ENCODE measurements around the gene XRCC3. TPM values are rescaled to one million over a fixed set of nuclear protein-coding genes. Genes with fewer than 3 reads are reported as not detected.

XRCC3 gene
- total RNA-seq, 6 donors from 2014 or later = 2.4 to 16.8 (median 5.8) TPM

GRCh38 chr14:103731481-103731880 is 16.2 kb upstream of the XRCC3 start:
- Histone ChIP-seq H3K4me1 (peaks cover 3 to 31% (median 20%) of the 10 kb centered on the region in 4 donors), H3K27ac (no peak overlapping the region), H3K36me3 (peaks cover 22 to 69% (median 50%) of the 10 kb centered on the region in 4 donors), H3K4me3 (no peak overlapping the region), H3K27me3 (no peaks in the 10 kb centered on the region), H3K9me3 (no peaks in the 10 kb centered on the region)
- 92 to 96% methylated on average over 14 to 15 of the region's 15 CpGs for WGBS, 2 donors
- DNase-seq (no peak), ATAC-seq (ENCODE audit: low FRiP score in 2 of 2) (no peak)
- TF ChIP-seq POLR2A (IDR thresholded peaks at IDR 0.05) (no peak), CTCF (IDR thresholded peaks at IDR 0.05) (no peak), POLR2AphosphoS5 (IDR thresholded peaks at IDR 0.05) (no peak), EP300 (IDR thresholded peaks at IDR 0.05) (no peak)

GRCh38 chr14:103730490-103731035 is 15.3 kb upstream of the XRCC3 start:
- DNase-seq (no peak), ATAC-seq (ENCODE audit: low FRiP score in 2 of 2) (no peak)
- Histone ChIP-seq H3K4me1 (peaks cover 3 to 27% (median 15%) of the 10 kb centered on the region in 4 donors), H3K27me3 (no peaks in the 10 kb centered on the region), H3K4me3 (no peak overlapping the region), H3K9me3 (no peaks in the 10 kb centered on the region), H3K36me3 (peaks cover 22 to 69% (median 46%) of the 10 kb centered on the region in 4 donors), H3K27ac (peak overlapping the region in 1 of 4 donors; percentile 26)
- TF ChIP-seq EP300 (IDR thresholded peaks at IDR 0.05) = no peak
- peak in 1 of 6 experiments; percentile 30 for TF ChIP-seq CTCF (IDR thresholded peaks at IDR 0.05)
- 78 to 80% methylated on average over 8 to 12 of the region's 15 CpGs for WGBS, 2 donors

GRCh38 chr14:103729496-103730448 is 14.5 kb upstream of the XRCC3 start:
- TF ChIP-seq POLR2A (IDR thresholded peaks at IDR 0.05) (no peak), POLR2AphosphoS5 (IDR thresholded peaks at IDR 0.05) (no peak), EP300 (IDR thresholded peaks at IDR 0.05) (no peak), CTCF (IDR thresholded peaks at IDR 0.05) (no peak)
- H3K36me3 ChIP-seq = peaks cover 22 to 65% (median 45%) of the 10 kb centered on the region in 4 donors
- ATAC-seq (ENCODE audit: low FRiP score in 2 of 2) (no peak), DNase-seq (no peak)
- WGBS, 2 donors = 76 to 89% methylated on average over 22 to 24 of the region's 24 CpGs
- H3K27ac ChIP-seq = no peak overlapping the region
- H3K4me3 ChIP-seq = no peak overlapping the region
- H3K4me1 ChIP-seq = peaks cover 3 to 20% (median 10%) of the 10 kb centered on the region in 4 donors
- H3K9me3 ChIP-seq = no peaks in the 10 kb centered on the region
- no peaks in the 10 kb centered on the region for H3K27me3 ChIP-seq

- H3K27ac ChIP-seq = no peak overlapping the region
- no peak for TF ChIP-seq POLR2A (IDR thresholded peaks at IDR 0.05)
- TF ChIP-seq POLR2AphosphoS5 (IDR thresholded peaks at IDR 0.05) = no peak
- TF ChIP-seq CTCF (IDR thresholded peaks at IDR 0.05) = peak in 2 of 6 experiments; percentile 11 to 26
- no peak for TF ChIP-seq EP300 (IDR thresholded peaks at IDR 0.05)
- 69 to 70% methylated on average over 12 of the region's 12 CpGs for WGBS, 2 donors
- H3K36me3 ChIP-seq = peaks cover 15 to 54% (median 35%) of the 10 kb centered on the region in 4 donors
- no peak overlapping the region for H3K4me3 ChIP-seq
- DNase-seq = no peak
- no peaks in the 10 kb centered on the region for H3K27me3 ChIP-seq
- H3K9me3 ChIP-seq = no peaks in the 10 kb centered on the region
- ATAC-seq (ENCODE audit: low FRiP score in 2 of 2) = no peak
- peaks cover 8 to 29% (median 15%) of the 10 kb centered on the region in 4 donors for H3K4me1 ChIP-seq
These were observed 13.5 kb upstream of the XRCC3 start for GRCh38 chr14:103728721-103729120.

Measured in upper lobe of left lung (tissue), 6 donors.